HEK293T (cell line): ENCODE measurements around the gene TTC39B.

Experiments used
- CTCF ChIA-PET: fragments of 350-600 bp; formaldehyde crosslinking; extraction: SDS; loops from one replicate; lab custom pipeline; 2021; ENCODE audit warnings: antibody characterized with exemption, inconsistent platforms; lab: Yijun Ruan, JAX
- POLR2A ChIA-PET: fragments of 350-600 bp; formaldehyde crosslinking; extraction: SDS; loops from one replicate; lab custom pipeline; 2020; ENCODE audit warnings: antibody characterized with exemption, inconsistent platforms; lab: Yijun Ruan, JAX
- DNase-seq: peaks from one replicate; pipeline ENCODE4 v3.0.0; 2012; ENCODE audit warnings: mixed read lengths; ENCODE audit errors: extremely low spot score
- ARNT ChIP-seq: fragments of 450-650 bp; IDR thresholded peaks from 2 replicates; pipeline ENCODE4 v1.6.1; 2017; ENCODE audit warnings: mild to moderate bottlenecking
- BHLHE40 ChIP-seq: fragments of 450-650 bp; IDR thresholded peaks from 2 replicates; pipeline ENCODE4 v1.6.1; 2016; ENCODE audit warnings: mild to moderate bottlenecking, moderate library complexity, borderline replicate concordance
- CTBP1 ChIP-seq: fragments of 450-650 bp; IDR thresholded peaks from 2 replicates; pipeline ENCODE4 v1.6.1; 2016; ENCODE audit warnings: borderline replicate concordance
- ELF4 ChIP-seq: fragments of 450-650 bp; IDR thresholded peaks from 2 replicates; pipeline ENCODE4 v1.6.1; 2017; ENCODE audit warnings: antibody characterized with exemption
- FOXA1 ChIP-seq: fragments of 450-650 bp; IDR thresholded peaks from 2 replicates; pipeline ENCODE4 v1.6.1; 2016; ENCODE audit warnings: mild to moderate bottlenecking
- FOXK2 ChIP-seq: fragments of 450-650 bp; IDR thresholded peaks from 2 replicates; pipeline ENCODE4 v1.6.1; 2016; ENCODE audit warnings: mild to moderate bottlenecking
- FOXM1 ChIP-seq: fragments of 450-650 bp; IDR thresholded peaks from 2 replicates; pipeline ENCODE4 v1.6.1; 2017; ENCODE audit warnings: mild to moderate bottlenecking, borderline replicate concordance
- HDGF ChIP-seq: fragments of 450-650 bp; IDR thresholded peaks from 2 replicates; pipeline ENCODE4 v1.6.1; 2017; ENCODE audit warnings: antibody characterized with exemption, borderline replicate concordance
- L3MBTL2 ChIP-seq: fragments of 450-650 bp; conservative IDR thresholded peaks from 2 replicates; pipeline ENCODE4 v1.6.1; 2016; ENCODE audit warnings: mild to moderate bottlenecking
- LEF1 ChIP-seq: fragments of 450-650 bp; IDR thresholded peaks from 2 replicates; pipeline ENCODE4 v1.6.1; 2017; ENCODE audit warnings: mild to moderate bottlenecking, borderline replicate concordance
- NFRKB ChIP-seq: fragments of 450-650 bp; IDR thresholded peaks from 2 replicates; pipeline ENCODE4 v1.6.1; 2016; ENCODE audit warnings: mild to moderate bottlenecking, moderate library complexity
- PKNOX1 ChIP-seq: fragments of 450-650 bp; IDR thresholded peaks from 2 replicates; pipeline ENCODE4 v1.6.1; 2016
- SP1 ChIP-seq: fragments of 450-650 bp; IDR thresholded peaks from 2 replicates; pipeline ENCODE4 v1.6.1; 2017
- SUZ12 ChIP-seq: fragments of 450-650 bp; IDR thresholded peaks from 2 replicates; pipeline ENCODE4 v1.6.1; 2016; ENCODE audit warnings: mild to moderate bottlenecking
- TARDBP ChIP-seq: fragments of 450-650 bp; IDR thresholded peaks from 2 replicates; pipeline ENCODE4 v1.6.1; 2016
- ZNF384 ChIP-seq: fragments of 450-650 bp; IDR thresholded peaks from 2 replicates; pipeline ENCODE4 v1.6.1; 2016

Gene TTC39B

DNA sequence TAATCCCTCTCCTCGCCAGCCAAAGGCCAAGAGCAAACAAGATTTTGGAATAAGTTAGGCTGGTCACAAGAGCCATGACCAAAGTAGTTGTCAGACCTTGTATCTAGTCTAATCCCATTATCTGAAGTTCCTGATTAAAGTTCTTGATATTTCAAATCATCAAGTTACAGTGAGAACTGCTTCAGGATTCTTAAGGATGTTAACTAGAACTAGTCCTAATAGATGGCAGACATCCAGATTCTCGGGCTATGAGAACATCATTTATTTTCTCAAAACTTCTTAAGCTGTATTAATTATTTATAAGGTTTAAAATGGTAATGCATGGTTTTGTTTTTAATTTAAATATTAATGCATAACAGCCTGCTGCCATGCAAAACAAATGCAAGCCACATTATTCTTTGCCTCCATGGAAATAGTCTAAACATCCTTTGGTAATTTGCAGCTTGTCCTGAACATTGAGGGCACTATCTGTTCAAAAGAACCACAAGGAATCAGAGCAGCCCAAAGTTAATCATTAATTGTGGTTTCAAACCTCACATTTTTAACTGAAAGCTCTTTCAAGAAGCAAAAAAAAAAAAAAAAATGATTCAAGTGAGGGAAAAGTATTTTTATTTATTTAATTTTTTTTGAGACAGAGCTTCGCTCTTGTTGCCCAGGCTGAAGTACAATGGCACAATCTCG is 95.1 kb downstream of the TTC39B start:
- no peak for DNase-seq
- TF ChIP-seq TARDBP (no peak), ZNF384 (no peak), CTBP1 (no peak), FOXK2 (no peak), L3MBTL2 (no peak), HDGF (no peak), LEF1 (no peak), ARNT (no peak), FOXM1 (no peak), ELF4 (no peak), SP1 (no peak), SUZ12 (no peak), NFRKB (no peak), FOXA1 (no peak), BHLHE40 (no peak)
- ChIA-PET POLR2A (no interaction called here), CTCF (interaction anchor here (0.6 kb wide), 3 partner anchors 10 to 375 kb away, joined by 3 to 6 read pairs (median 3); no protein-coding TSS in a partner anchor)

DNA sequence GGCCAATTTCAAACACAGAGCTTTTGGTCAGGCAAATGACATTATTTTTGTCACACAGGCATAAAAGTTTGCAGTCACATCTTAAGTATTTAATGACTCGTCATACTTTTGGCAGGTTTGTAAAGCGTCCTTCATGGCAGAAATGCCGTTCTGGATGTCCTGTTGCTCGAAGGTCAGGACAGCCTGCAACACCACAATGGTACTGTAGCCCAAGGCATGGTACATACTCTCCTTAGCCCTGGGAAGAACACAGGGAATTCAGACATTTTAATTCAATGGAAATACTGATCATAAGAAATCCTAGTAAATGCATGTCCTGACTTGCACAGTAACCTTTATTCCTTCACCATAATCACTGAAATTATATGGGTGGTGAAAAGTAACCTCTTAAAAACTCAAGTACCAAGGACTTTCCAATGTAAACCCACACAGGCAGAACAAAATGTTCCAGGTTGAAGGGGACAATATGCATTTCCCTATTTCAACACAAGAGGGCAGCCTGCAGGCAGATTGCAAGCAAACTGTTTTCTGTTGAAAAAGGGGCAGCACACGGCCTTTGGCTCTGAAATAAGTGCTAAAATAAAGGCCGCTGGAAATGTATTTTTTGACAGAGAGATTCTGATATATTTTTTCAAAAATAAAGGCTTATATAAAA is 95.7 kb downstream of the TTC39B start:
- POLR2A ChIA-PET, result no interaction called here
- TF ChIP-seq SUZ12, result no peak
- TF ChIP-seq ELF4, result no peak
- no peak for TF ChIP-seq SP1
- no peak for TF ChIP-seq ZNF384
- CTCF ChIA-PET, result interaction anchor here (0.6 kb wide), 1 partner anchor 88 kb away, joined by 3 read pairs; no protein-coding TSS in a partner anchor
- DNase-seq, result peak; percentile 45

DNA sequence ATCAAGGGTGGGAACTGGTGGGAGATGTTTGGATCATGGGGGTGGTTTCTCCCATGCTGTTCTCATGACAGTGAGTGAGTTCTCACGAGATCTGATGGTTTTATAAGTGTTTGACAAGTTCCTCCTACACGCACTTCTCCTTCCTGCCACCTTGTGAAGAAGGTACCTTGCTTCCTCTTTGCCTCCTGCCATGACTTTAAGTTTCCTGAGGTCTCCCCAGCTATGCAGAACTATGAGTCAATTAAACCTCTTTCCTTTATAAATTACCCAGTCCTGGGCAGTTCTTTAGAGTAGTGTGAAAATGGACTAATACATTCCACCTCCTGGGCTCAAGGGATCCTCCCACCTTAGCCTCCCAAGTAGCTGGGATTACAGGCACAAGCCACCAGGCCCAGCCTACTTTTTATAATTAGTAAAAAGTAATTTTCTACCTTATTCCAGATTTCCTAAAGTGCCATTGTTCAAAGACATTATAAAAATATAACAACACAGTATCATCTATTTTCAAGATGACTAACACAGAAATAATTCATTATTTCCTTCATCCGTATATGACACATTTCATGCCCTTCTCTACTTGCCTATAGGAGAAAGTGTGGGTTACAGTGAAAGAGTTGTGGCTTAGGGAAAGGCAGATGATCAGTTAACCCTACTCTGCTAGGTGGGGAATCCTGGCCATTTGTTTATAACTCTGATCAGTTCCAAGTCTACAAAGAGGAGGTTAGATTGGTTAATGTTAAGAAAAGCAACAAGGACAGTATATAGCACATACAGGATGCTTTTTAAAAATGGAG is 99.9 kb downstream of the TTC39B start:
- POLR2A ChIA-PET, result no interaction called here
- CTCF ChIA-PET, result no interaction called here
- no peak for DNase-seq
- TF ChIP-seq TARDBP (no peak), NFRKB (no peak), LEF1 (no peak)

DNA sequence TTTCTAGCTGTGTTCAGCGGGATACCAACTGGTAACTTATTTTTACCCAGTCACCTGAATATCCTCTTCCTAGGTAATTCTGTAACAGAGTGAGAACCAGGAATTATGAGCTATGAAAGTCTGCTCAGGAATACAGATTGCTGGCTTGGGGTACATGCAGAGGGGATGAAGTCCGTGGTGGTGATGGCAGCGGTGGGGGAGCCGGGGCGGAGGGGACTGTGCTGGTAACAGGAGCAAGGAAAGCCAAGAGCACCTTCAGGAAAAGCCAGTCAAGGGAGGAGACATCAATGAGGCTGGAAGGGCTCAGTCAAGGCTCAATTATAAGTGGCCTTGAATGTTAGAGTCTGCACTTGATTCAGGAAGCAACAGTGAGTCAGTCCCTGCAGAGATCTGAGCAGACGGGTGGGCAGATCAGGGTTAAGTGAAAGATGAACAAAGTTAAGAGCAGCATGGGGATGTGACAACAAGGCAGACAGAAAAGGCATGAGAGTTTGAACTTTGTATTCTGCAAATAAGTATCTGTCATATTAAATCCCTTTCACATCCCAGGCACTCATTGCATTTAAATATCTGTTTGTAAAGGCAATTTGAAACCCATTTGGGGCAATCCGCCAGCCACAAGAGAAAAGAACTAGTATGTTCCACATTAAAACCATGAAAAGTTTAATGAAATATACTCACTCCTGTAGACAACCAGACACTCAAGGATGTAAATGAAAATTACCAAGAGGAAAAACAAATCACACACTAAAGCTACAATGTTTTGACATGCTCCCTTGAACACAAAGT is 101.2 kb downstream of the TTC39B start:
- ChIA-PET CTCF (no interaction called here), POLR2A (no interaction called here)
- no peak for DNase-seq
- no peak for TF ChIP-seq ARNT
- TF ChIP-seq ELF4, result no peak
- no peak for TF ChIP-seq SUZ12
- no peak for TF ChIP-seq TARDBP
- TF ChIP-seq SP1, result no peak
- TF ChIP-seq FOXM1, result no peak
- no peak for TF ChIP-seq CTBP1
- no peak for TF ChIP-seq HDGF
- TF ChIP-seq NFRKB, result no peak
- TF ChIP-seq ZNF384, result no peak
- no peak for TF ChIP-seq PKNOX1
- TF ChIP-seq LEF1, result no peak
- no peak for TF ChIP-seq FOXA1
- TF ChIP-seq FOXK2, result no peak

GRCh38 chr9:15203581-15203980 is 103.4 kb downstream of the TTC39B start:
- no peak for DNase-seq
- POLR2A ChIA-PET, result no interaction called here
- no peak for TF ChIP-seq L3MBTL2
- TF ChIP-seq LEF1, result no peak
- no peak for TF ChIP-seq ZNF384
- no peak for TF ChIP-seq FOXK2
- CTCF ChIA-PET, result interaction anchor here (0.6 kb wide), 1 partner anchor 110 kb away, joined by 3 read pairs; no protein-coding TSS in a partner anchor

- POLR2A ChIA-PET, result no interaction called here
Observed at GRCh38 chr9:15200111-15200510, 106.9 kb downstream of the TTC39B start.

More at GRCh38 chr9:15200111-15200510, 106.9 kb downstream of the TTC39B start:
- DNase-seq, result no peak
- CTCF ChIA-PET, result no interaction called here
- TF ChIP-seq CTBP1 (no peak), LEF1 (no peak), FOXA1 (no peak), HDGF (no peak), SP1 (no peak), FOXM1 (no peak), NFRKB (no peak), ARNT (no peak), PKNOX1 (no peak), TARDBP (no peak), ELF4 (no peak), ZNF384 (no peak), SUZ12 (no peak), FOXK2 (no peak), BHLHE40 (no peak), L3MBTL2 (no peak)
